Prostate gland (tissue), 2 donors: ENCODE results near the gene HIVEP3.

Source experiments
- POLR2AphosphoS5 ChIP-seq: sonication (generic); formaldehyde crosslinking; IDR thresholded peaks from one replicate; pipeline ENCODE4 v1.6.1; 2017; ENCODE audit warnings: antibody characterized with exemption
- TF ChIP-seq, protein P1 (sequence below), 4 experiments: fragments of 200-600 bp in 2 of 4; fragments of 450-650 bp in 2 of 4; sonication (generic) in 2 of 4; IDR thresholded peaks; 1 replicate in 3 of 4; 2 replicates in 1 of 4; pipeline ENCODE4 v1.5.1; 2016 to 2019; ENCODE audit warnings: antibody characterized with exemption in 4 of 4, mild to moderate bottlenecking in 2 of 4, moderate library complexity in 2 of 4

DNA sequence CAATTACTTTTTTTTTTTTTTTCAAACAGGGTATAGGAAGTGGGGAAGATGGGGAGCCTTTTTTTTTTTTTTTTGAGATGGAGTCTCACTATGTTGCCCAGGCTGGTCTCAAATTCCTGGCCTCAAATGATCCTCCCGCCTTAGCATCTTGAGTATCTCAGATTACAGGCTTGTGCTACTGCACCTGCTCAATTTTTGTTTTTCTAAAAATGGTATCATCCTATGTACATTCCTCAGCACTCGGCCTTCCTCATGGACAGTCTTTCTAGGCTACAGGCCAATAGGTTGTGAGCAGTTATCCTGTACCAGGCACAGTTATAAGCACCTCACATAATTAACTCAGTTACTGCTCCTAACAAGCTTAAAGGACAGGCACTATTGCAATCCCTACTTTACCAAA lies 302.2 kb downstream of the HIVEP3 start:
- TF ChIP-seq, protein P1, sequence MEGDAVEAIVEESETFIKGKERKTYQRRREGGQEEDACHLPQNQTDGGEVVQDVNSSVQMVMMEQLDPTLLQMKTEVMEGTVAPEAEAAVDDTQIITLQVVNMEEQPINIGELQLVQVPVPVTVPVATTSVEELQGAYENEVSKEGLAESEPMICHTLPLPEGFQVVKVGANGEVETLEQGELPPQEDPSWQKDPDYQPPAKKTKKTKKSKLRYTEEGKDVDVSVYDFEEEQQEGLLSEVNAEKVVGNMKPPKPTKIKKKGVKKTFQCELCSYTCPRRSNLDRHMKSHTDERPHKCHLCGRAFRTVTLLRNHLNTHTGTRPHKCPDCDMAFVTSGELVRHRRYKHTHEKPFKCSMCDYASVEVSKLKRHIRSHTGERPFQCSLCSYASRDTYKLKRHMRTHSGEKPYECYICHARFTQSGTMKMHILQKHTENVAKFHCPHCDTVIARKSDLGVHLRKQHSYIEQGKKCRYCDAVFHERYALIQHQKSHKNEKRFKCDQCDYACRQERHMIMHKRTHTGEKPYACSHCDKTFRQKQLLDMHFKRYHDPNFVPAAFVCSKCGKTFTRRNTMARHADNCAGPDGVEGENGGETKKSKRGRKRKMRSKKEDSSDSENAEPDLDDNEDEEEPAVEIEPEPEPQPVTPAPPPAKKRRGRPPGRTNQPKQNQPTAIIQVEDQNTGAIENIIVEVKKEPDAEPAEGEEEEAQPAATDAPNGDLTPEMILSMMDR (IDR thresholded peaks at IDR 0.05) = no peak
- no peak for TF ChIP-seq POLR2AphosphoS5
